Measurements from ENCODE around the gene ZSCAN5A.
"Not testable (repeated sequence)": the region's sequence is repeated elsewhere in the genome, so short reads cannot be mapped to it uniquely, and the experiment has no call there.

The ZSCAN5A gene

GRCh38 chr19:56314381-56315076, at the start of gene ZSCAN5A:
TSS of gene ZSCAN5A (minus strand) at chr19:56314839. CDS start at chr19:56225046, 89,793 bp downstream.
- peak; percentile 94 for DNase-seq (ENCODE audit: low read depth)

GRCh38 chr19:56360841-56361240, 46.2 kb upstream of the ZSCAN5A start:
- no peak for DNase-seq (ENCODE audit: low read depth)

- DNase-seq (ENCODE audit: low read depth), result no peak
These were observed 42.3 kb upstream of the ZSCAN5A start for GRCh38 chr19:56356944-56357343.

GRCh38 chr19:56355517-56355916, 40.9 kb upstream of the ZSCAN5A start:
- DNase-seq (ENCODE audit: low read depth), result no peak

- DNase-seq (ENCODE audit: low read depth), result no peak
These were observed 36.6 kb upstream of the ZSCAN5A start for GRCh38 chr19:56351208-56351607.

- DNase-seq (ENCODE audit: low read depth), result peak; percentile 64
These were observed 35.9 kb upstream of the ZSCAN5A start for GRCh38 chr19:56350416-56351045.

GRCh38 chr19:56348289-56348877, 33.7 kb upstream of the ZSCAN5A start:
- peak; percentile 45 for DNase-seq (ENCODE audit: low read depth)

- DNase-seq (ENCODE audit: low read depth), result no peak
These were observed 32.6 kb upstream of the ZSCAN5A start for GRCh38 chr19:56347163-56347778.

- DNase-seq (ENCODE audit: low read depth), result peak; percentile 1
These were observed 27.3 kb upstream of the ZSCAN5A start for GRCh38 chr19:56341948-56342347.

GRCh38 chr19:56339031-56339430, 24.4 kb upstream of the ZSCAN5A start:
- DNase-seq (ENCODE audit: low read depth), result not testable (repeated sequence)

- DNase-seq (ENCODE audit: low read depth), result not testable (repeated sequence)
These were observed 22.4 kb upstream of the ZSCAN5A start for GRCh38 chr19:56337077-56337476.

GRCh38 chr19:56335371-56335770, 20.7 kb upstream of the ZSCAN5A start:
- not testable (repeated sequence) for DNase-seq (ENCODE audit: low read depth)

- DNase-seq (ENCODE audit: low read depth), result peak; percentile 70
These were observed 18.9 kb upstream of the ZSCAN5A start for GRCh38 chr19:56333506-56333905.

GRCh38 chr19:56332695-56333094, 18.1 kb upstream of the ZSCAN5A start:
- no peak for DNase-seq (ENCODE audit: low read depth)

GRCh38 chr19:56324436-56324835, 9.8 kb upstream of the ZSCAN5A start:
- DNase-seq (ENCODE audit: low read depth), result no peak

- DNase-seq (ENCODE audit: low read depth), result no peak
These were observed 7.4 kb upstream of the ZSCAN5A start for GRCh38 chr19:56321989-56322440.

- no peak for DNase-seq (ENCODE audit: low read depth)
These were observed 6.8 kb upstream of the ZSCAN5A start for GRCh38 chr19:56321254-56321988.

- no peak for DNase-seq (ENCODE audit: low read depth)
These were observed 5.4 kb upstream of the ZSCAN5A start for GRCh38 chr19:56319991-56320390.

- DNase-seq (ENCODE audit: low read depth), result no peak
These were observed 3.1 kb upstream of the ZSCAN5A start for GRCh38 chr19:56317749-56318148.

- DNase-seq (ENCODE audit: low read depth), result no peak
These were observed 2.1 kb upstream of the ZSCAN5A start for GRCh38 chr19:56316728-56317127.

GRCh38 chr19:56315077-56315828, 614 bp upstream of the ZSCAN5A start:
- DNase-seq (ENCODE audit: low read depth), result peak; percentile 98

Measured in ELR (cell line).